HL-60 (cell line): ENCODE measurements around the gene NEAT1.

Experiments
- DNase-seq, 2 experiments: peaks; one replicate each; pipeline ENCODE4 v3.0.0-alpha.2; 2010 to 2020; ENCODE audit warnings: low read depth in 1 of 2, low spot score in 1 of 2
- H3K27ac ChIP-seq: fragments of 250-450 bp; sonication (Bioruptor Pico); replicated peaks from 2 replicates; pipeline ENCODE4 v1.5.1; 2020; ENCODE audit warnings: mild to moderate bottlenecking, moderate library complexity
- H3K27me3 ChIP-seq: fragments of 250-450 bp; sonication (Bioruptor Pico); 2 replicates; pipeline ENCODE4 v1.5.1; 2021; ENCODE audit warnings: mild to moderate bottlenecking, moderate library complexity; ENCODE audit not compliant: insufficient read depth, poor library complexity, severe bottlenecking
- H3K4me3 ChIP-seq: replicated peaks from 2 replicates; pipeline ENCODE4 v1.5.1; 2011; ENCODE audit warnings: mild to moderate bottlenecking, control low read depth, low read length; ENCODE audit not compliant: insufficient read depth
- CTCF ChIP-seq: IDR thresholded peaks from one replicate; pipeline ENCODE4 v1.5.1; 2011; ENCODE audit warnings: low read length, control low read depth, inconsistent platforms; ENCODE audit not compliant: insufficient read depth
- GABPA ChIP-seq: IDR thresholded peaks from 2 replicates; pipeline ENCODE4 v1.6.1; 2012; ENCODE audit warnings: low read depth
- POLR2AphosphoS5 ChIP-seq: IDR thresholded peaks from 2 replicates; pipeline ENCODE4 v1.6.1; 2012; ENCODE audit warnings: low read depth
- SPI1 ChIP-seq: IDR thresholded peaks from 2 replicates; pipeline ENCODE4 v1.6.1; 2012; ENCODE audit warnings: low read depth, mild to moderate bottlenecking, borderline replicate concordance
- TF ChIP-seq, protein P1 (sequence below): IDR thresholded peaks from 2 replicates; pipeline ENCODE4 v1.6.1; 2012; ENCODE audit warnings: low read depth; ENCODE audit not compliant: insufficient replicate concordance

The NEAT1 gene

DNA sequence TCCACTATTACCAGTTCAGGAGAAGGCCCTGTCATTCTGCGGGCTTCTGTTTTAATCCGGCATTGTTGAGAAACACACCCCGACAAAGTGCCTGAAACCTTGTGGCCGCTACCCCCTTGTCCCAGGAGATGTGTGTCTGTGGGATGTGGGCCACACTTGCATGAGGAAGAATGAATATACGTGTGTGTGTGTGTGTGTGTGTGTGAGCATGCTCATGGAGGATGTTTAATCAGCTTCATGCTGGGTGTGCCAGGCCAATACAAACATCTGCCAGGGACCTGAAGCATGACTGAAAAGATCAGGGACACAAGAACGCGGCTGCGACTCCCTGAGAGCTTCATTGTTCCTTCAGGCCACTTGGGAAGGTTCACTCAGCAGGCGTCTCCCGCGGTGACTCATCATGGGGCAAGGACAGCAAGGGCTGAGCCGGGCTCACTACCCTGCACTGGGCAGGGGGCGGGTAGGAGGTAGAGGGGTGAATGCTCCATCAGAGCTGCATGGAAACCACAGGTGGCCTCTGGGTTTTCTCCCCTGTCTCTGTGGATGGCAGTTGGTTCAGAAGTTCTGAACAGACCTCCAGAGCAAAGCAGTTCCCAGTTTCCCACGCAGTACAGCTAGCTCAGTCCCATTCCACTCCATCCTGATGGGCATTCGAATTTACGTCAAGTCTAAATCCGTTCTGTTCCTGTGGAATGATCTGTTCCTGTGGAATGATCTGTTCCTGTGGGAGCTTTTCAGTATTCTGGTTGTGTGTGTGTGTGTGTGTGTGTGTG lies 69.2 kb downstream of the NEAT1 start:
- TF ChIP-seq SPI1 = no peak
- TF ChIP-seq GABPA = no peak
- no peak for TF ChIP-seq CTCF
- TF ChIP-seq POLR2AphosphoS5 = peak; percentile 36; the same call in 1 of the 2 replicates
- TF ChIP-seq, protein P1, sequence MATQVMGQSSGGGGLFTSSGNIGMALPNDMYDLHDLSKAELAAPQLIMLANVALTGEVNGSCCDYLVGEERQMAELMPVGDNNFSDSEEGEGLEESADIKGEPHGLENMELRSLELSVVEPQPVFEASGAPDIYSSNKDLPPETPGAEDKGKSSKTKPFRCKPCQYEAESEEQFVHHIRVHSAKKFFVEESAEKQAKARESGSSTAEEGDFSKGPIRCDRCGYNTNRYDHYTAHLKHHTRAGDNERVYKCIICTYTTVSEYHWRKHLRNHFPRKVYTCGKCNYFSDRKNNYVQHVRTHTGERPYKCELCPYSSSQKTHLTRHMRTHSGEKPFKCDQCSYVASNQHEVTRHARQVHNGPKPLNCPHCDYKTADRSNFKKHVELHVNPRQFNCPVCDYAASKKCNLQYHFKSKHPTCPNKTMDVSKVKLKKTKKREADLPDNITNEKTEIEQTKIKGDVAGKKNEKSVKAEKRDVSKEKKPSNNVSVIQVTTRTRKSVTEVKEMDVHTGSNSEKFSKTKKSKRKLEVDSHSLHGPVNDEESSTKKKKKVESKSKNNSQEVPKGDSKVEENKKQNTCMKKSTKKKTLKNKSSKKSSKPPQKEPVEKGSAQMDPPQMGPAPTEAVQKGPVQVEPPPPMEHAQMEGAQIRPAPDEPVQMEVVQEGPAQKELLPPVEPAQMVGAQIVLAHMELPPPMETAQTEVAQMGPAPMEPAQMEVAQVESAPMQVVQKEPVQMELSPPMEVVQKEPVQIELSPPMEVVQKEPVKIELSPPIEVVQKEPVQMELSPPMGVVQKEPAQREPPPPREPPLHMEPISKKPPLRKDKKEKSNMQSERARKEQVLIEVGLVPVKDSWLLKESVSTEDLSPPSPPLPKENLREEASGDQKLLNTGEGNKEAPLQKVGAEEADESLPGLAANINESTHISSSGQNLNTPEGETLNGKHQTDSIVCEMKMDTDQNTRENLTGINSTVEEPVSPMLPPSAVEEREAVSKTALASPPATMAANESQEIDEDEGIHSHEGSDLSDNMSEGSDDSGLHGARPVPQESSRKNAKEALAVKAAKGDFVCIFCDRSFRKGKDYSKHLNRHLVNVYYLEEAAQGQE = no peak
- Histone ChIP-seq H3K27ac (peak overlapping the region; percentile 79), H3K27me3 (no peaks in the 10 kb centered on the region), H3K4me3 (no peak overlapping the region)
- peak; percentile 67 to 69 for DNase-seq

GRCh38 chr11:65492387-65492636 lies 69.7 kb downstream of the NEAT1 start:
- H3K4me3 ChIP-seq = no peak overlapping the region
- TF ChIP-seq CTCF = no peak
- TF ChIP-seq, protein P1 = no peak
- no peak for TF ChIP-seq POLR2AphosphoS5
- TF ChIP-seq SPI1 = no peak
- TF ChIP-seq GABPA = no peak
- no peaks in the 10 kb centered on the region for H3K27me3 ChIP-seq
- peak overlapping the region; percentile 79 for H3K27ac ChIP-seq
- no peak for DNase-seq

- peak; percentile 55 to 80 for DNase-seq
- TF ChIP-seq, protein P1 = no peak
- peak; percentile 26; the same call in 1 of the 2 replicates for TF ChIP-seq SPI1
- Histone ChIP-seq H3K27me3 (no peaks in the 10 kb centered on the region), H3K27ac (peak overlapping the region; percentile 79), H3K4me3 (no peak overlapping the region)
Observed at GRCh38 chr11:65492637-65493366, 70.2 kb downstream of the NEAT1 start.
